Measurements from ENCODE around the gene GRID1.

The GRID1 gene

GRCh38 chr10:86314616-86315548 is 51.7 kb downstream of the GRID1 start:
- Histone ChIP-seq H3K27me3 (ENCODE audit: insufficient read depth, insufficient read length) (no peaks in the 10 kb centered on the region), H3K9ac (ENCODE audit: insufficient read length, low read depth) (no peak overlapping the region), H3K9me3 (ENCODE audit: insufficient read depth, low read length) (no peaks in the 10 kb centered on the region), H3K36me3 (ENCODE audit: insufficient read depth, insufficient read length, low read length) (no peaks in the 10 kb centered on the region), H3K4me3 (ENCODE audit: insufficient read length, low read depth) (no peak overlapping the region), H3K4me1 (ENCODE audit: insufficient read depth, insufficient read length) (no peaks in the 10 kb centered on the region)
- no peak for DNase-seq (ENCODE audit: low read depth, low spot score)
- TF ChIP-seq YY1 (IDR thresholded peaks at IDR 0.05; ENCODE audit: insufficient read depth, insufficient read length) (no peak), ZNF274 (IDR thresholded peaks at IDR 0.05; ENCODE audit: low read depth, low read length) (no peak), SUZ12 (IDR thresholded peaks at IDR 0.05; ENCODE audit: extremely low read depth, insufficient read depth, insufficient read length) (no peak)

GRCh38 chr10:86313621-86314041 is 53.0 kb downstream of the GRID1 start:
- no peak overlapping the region for H3K4me3 ChIP-seq (ENCODE audit: insufficient read length, low read depth)
- TF ChIP-seq SUZ12 (IDR thresholded peaks at IDR 0.05; ENCODE audit: extremely low read depth, insufficient read depth, insufficient read length) (no peak), ZNF274 (IDR thresholded peaks at IDR 0.05; ENCODE audit: low read depth, low read length) (no peak), YY1 (IDR thresholded peaks at IDR 0.05; ENCODE audit: insufficient read depth, insufficient read length) (no peak)
- no peaks in the 10 kb centered on the region for H3K4me1 ChIP-seq (ENCODE audit: insufficient read depth, insufficient read length)
- H3K36me3 ChIP-seq (ENCODE audit: insufficient read depth, insufficient read length, low read length) = no peaks in the 10 kb centered on the region
- H3K27me3 ChIP-seq (ENCODE audit: insufficient read depth, insufficient read length) = no peaks in the 10 kb centered on the region
- no peak overlapping the region for H3K9ac ChIP-seq (ENCODE audit: insufficient read length, low read depth)
- no peak for DNase-seq (ENCODE audit: low read depth, low spot score)
- H3K9me3 ChIP-seq (ENCODE audit: insufficient read depth, low read length) = no peaks in the 10 kb centered on the region

- H3K36me3 ChIP-seq (ENCODE audit: insufficient read depth, insufficient read length, low read length) = no peaks in the 10 kb centered on the region
- H3K9me3 ChIP-seq (ENCODE audit: insufficient read depth, low read length) = no peaks in the 10 kb centered on the region
- H3K4me1 ChIP-seq (ENCODE audit: insufficient read depth, insufficient read length) = no peaks in the 10 kb centered on the region
- no peak for DNase-seq (ENCODE audit: low read depth, low spot score)
- no peak overlapping the region for H3K9ac ChIP-seq (ENCODE audit: insufficient read length, low read depth)
- no peak for TF ChIP-seq SUZ12 (IDR thresholded peaks at IDR 0.05; ENCODE audit: extremely low read depth, insufficient read depth, insufficient read length)
- H3K4me3 ChIP-seq (ENCODE audit: insufficient read length, low read depth) = no peak overlapping the region
- H3K27me3 ChIP-seq (ENCODE audit: insufficient read depth, insufficient read length) = no peaks in the 10 kb centered on the region
These were observed 53.8 kb downstream of the GRID1 start for GRCh38 chr10:86312701-86313270.

GRCh38 chr10:86311906-86312305 is 54.7 kb downstream of the GRID1 start:
- DNase-seq (ENCODE audit: low read depth, low spot score) = no peak
- Histone ChIP-seq H3K4me3 (ENCODE audit: insufficient read length, low read depth) (no peak overlapping the region), H3K9me3 (ENCODE audit: insufficient read depth, low read length) (no peaks in the 10 kb centered on the region), H3K4me1 (ENCODE audit: insufficient read depth, insufficient read length) (no peaks in the 10 kb centered on the region), H3K27me3 (ENCODE audit: insufficient read depth, insufficient read length) (no peaks in the 10 kb centered on the region), H3K36me3 (ENCODE audit: insufficient read depth, insufficient read length, low read length) (no peaks in the 10 kb centered on the region), H3K9ac (ENCODE audit: insufficient read length, low read depth) (no peak overlapping the region)
- TF ChIP-seq YY1 (IDR thresholded peaks at IDR 0.05; ENCODE audit: insufficient read depth, insufficient read length) (no peak), ZNF274 (IDR thresholded peaks at IDR 0.05; ENCODE audit: low read depth, low read length) (no peak), SUZ12 (IDR thresholded peaks at IDR 0.05; ENCODE audit: extremely low read depth, insufficient read depth, insufficient read length) (no peak)

GRCh38 chr10:86311190-86311589 is 55.4 kb downstream of the GRID1 start:
- no peaks in the 10 kb centered on the region for H3K27me3 ChIP-seq (ENCODE audit: insufficient read depth, insufficient read length)
- no peaks in the 10 kb centered on the region for H3K4me1 ChIP-seq (ENCODE audit: insufficient read depth, insufficient read length)
- DNase-seq (ENCODE audit: low read depth, low spot score) = no peak
- H3K4me3 ChIP-seq (ENCODE audit: insufficient read length, low read depth) = no peak overlapping the region
- TF ChIP-seq ZNF274 (IDR thresholded peaks at IDR 0.05; ENCODE audit: low read depth, low read length) = no peak
- TF ChIP-seq SUZ12 (IDR thresholded peaks at IDR 0.05; ENCODE audit: extremely low read depth, insufficient read depth, insufficient read length) = no peak
- TF ChIP-seq YY1 (IDR thresholded peaks at IDR 0.05; ENCODE audit: insufficient read depth, insufficient read length) = no peak
- no peaks in the 10 kb centered on the region for H3K9me3 ChIP-seq (ENCODE audit: insufficient read depth, low read length)
- no peaks in the 10 kb centered on the region for H3K36me3 ChIP-seq (ENCODE audit: insufficient read depth, insufficient read length, low read length)
- H3K9ac ChIP-seq (ENCODE audit: insufficient read length, low read depth) = no peak overlapping the region

GRCh38 chr10:86310702-86311101 is 55.9 kb downstream of the GRID1 start:
- no peaks in the 10 kb centered on the region for H3K36me3 ChIP-seq (ENCODE audit: insufficient read depth, insufficient read length, low read length)
- H3K9me3 ChIP-seq (ENCODE audit: insufficient read depth, low read length) = no peaks in the 10 kb centered on the region
- no peaks in the 10 kb centered on the region for H3K4me1 ChIP-seq (ENCODE audit: insufficient read depth, insufficient read length)
- no peak for TF ChIP-seq YY1 (IDR thresholded peaks at IDR 0.05; ENCODE audit: insufficient read depth, insufficient read length)
- TF ChIP-seq ZNF274 (IDR thresholded peaks at IDR 0.05; ENCODE audit: low read depth, low read length) = no peak
- no peak for TF ChIP-seq SUZ12 (IDR thresholded peaks at IDR 0.05; ENCODE audit: extremely low read depth, insufficient read depth, insufficient read length)
- no peak for DNase-seq (ENCODE audit: low read depth, low spot score)
- no peak overlapping the region for H3K9ac ChIP-seq (ENCODE audit: insufficient read length, low read depth)
- no peaks in the 10 kb centered on the region for H3K27me3 ChIP-seq (ENCODE audit: insufficient read depth, insufficient read length)
- H3K4me3 ChIP-seq (ENCODE audit: insufficient read length, low read depth) = no peak overlapping the region

- TF ChIP-seq SUZ12 (IDR thresholded peaks at IDR 0.05; ENCODE audit: extremely low read depth, insufficient read depth, insufficient read length) = no peak
- no peak for TF ChIP-seq ZNF274 (IDR thresholded peaks at IDR 0.05; ENCODE audit: low read depth, low read length)
- no peak for TF ChIP-seq YY1 (IDR thresholded peaks at IDR 0.05; ENCODE audit: insufficient read depth, insufficient read length)
- Histone ChIP-seq H3K9me3 (ENCODE audit: insufficient read depth, low read length) (no peaks in the 10 kb centered on the region), H3K36me3 (ENCODE audit: insufficient read depth, insufficient read length, low read length) (no peaks in the 10 kb centered on the region), H3K9ac (ENCODE audit: insufficient read length, low read depth) (no peak overlapping the region), H3K4me1 (ENCODE audit: insufficient read depth, insufficient read length) (no peaks in the 10 kb centered on the region), H3K27me3 (ENCODE audit: insufficient read depth, insufficient read length) (no peaks in the 10 kb centered on the region), H3K4me3 (ENCODE audit: insufficient read length, low read depth) (no peak overlapping the region)
- no peak for DNase-seq (ENCODE audit: low read depth, low spot score)
These were observed 56.3 kb downstream of the GRID1 start for GRCh38 chr10:86310291-86310690.
